Stomach (tissue), 19 donors: ENCODE results near the gene GSTA5. TPM values are rescaled to one million over a fixed set of nuclear protein-coding genes. Genes with fewer than 3 reads are reported as not detected.

Experiments
- DNase-seq, 2 donors: peaks; one replicate each; pipeline versions ENCODE4 v3.0.0 to v3.0.0-alpha.2; 2013 to 2019
- H3K27ac ChIP-seq, 5 donors: fragments of 200-600 bp in 4 of 5; sonication (generic) in 4 of 5; one replicate each; pipeline ENCODE4 v1.5.1; 2013 to 2019; ENCODE audit warnings: mild to moderate bottlenecking in 1 of 5, moderate library complexity in 1 of 5
- H3K27me3 ChIP-seq, 3 donors: fragments of 200-600 bp; sonication (generic); one replicate each; pipeline ENCODE4 v1.5.1; 2017 to 2019; ENCODE audit warnings: mixed run types in 1 of 3
- H3K36me3 ChIP-seq, 4 donors: fragments of 200-600 bp; sonication (generic); 1 replicate in 3 of 4; 2 replicates in 1 of 4; pipeline ENCODE4 v1.5.1; 2016 to 2019
- H3K4me1 ChIP-seq, 4 donors: fragments of 200-600 bp; sonication (generic); one replicate each; pipeline ENCODE4 v1.5.1; 2016 to 2019
- H3K4me3 ChIP-seq, 4 donors: fragments of 200-600 bp; sonication (generic) in 3 of 4; one replicate each; pipeline ENCODE4 v1.5.1; 2016 to 2019; ENCODE audit warnings: mild to moderate bottlenecking in 1 of 4
- H3K9me3 ChIP-seq, 4 donors: fragments of 200-600 bp; sonication (generic); one replicate each; pipeline ENCODE4 v1.5.1; 2016 to 2019
- EP300 ChIP-seq: sonication (generic); formaldehyde crosslinking; IDR thresholded peaks from one replicate; pipeline ENCODE4 v1.6.1; 2017; ENCODE audit warnings: antibody characterized with exemption
- POLR2A ChIP-seq, 4 donors: fragments of 450-650 bp; IDR thresholded peaks; one replicate each; pipeline ENCODE4 v1.6.1; 2016; ENCODE audit warnings: antibody characterized with exemption in 4 of 4, control low read depth in 2 of 4, mild to moderate bottlenecking in 1 of 4, moderate library complexity in 1 of 4
- POLR2AphosphoS5 ChIP-seq, 3 donors: sonication (generic); formaldehyde crosslinking; IDR thresholded peaks; one replicate each; pipeline ENCODE4 v1.6.1; 2016; ENCODE audit warnings: antibody characterized with exemption in 3 of 3
- WGBS, 5 donors: extraction: QIAGEN DNeasy Blood & Tissue Kit in 3 of 5; methylation state at CpG; one replicate each; pipeline versions ENCODE4 v1.1.5 to v1.1.7; 2013 to 2018; 5-methylcytosine and 5-hydroxymethylcytosine counted together
- intact Hi-C: fragments of 100-400 bp; cut with DNase I; formaldehyde crosslinking; loops from one replicate; pipeline ENCODE4 v1.15.1; 2023; ENCODE audit warnings: low total_unique reads
- long read RNA-seq, 10 donors: transcript quantifications; one replicate each; lab custom pipeline, GENCODE V29; 2026
- polyA plus RNA-seq, 3 donors: library from polyadenylated mRNA; stranded (reverse); fragments of 200-250 nt; gene quantifications; one replicate each; pipeline ENCODE4 v1.2.3, GENCODE V29; 2013
- total RNA-seq, 5 donors: library from RNA; depleted of rRNA; stranded (reverse); fragments of >200 nt; gene quantifications; one replicate each; pipeline versions ENCODE4 v1.1.0 to v1.2.3, GENCODE V29; 2014 to 2016
- TF ChIP-seq, protein P1 (sequence below), 7 experiments: fragments of 450-650 bp in 4 of 7; fragments of 200-600 bp in 3 of 7; sonication (generic) in 3 of 7; IDR thresholded peaks; one replicate each; pipeline ENCODE4 v1.5.1; 2016 to 2019; ENCODE audit warnings: antibody characterized with exemption in 7 of 7, control low read depth in 2 of 7, mild to moderate bottlenecking in 1 of 7
- donor health status: healthy with polysubstance abuse.
- donor health status: Bipolar disorder and iron deficiency.
- donor health status: healthy.

Gene GSTA5
- total RNA-seq (not detected), polyA plus RNA-seq (not detected)
- long read RNA-seq, donor 1 = 0 reads
- long read RNA-seq, donor 2 = 0 reads
- long read RNA-seq, donor 3 = 0 reads
- long read RNA-seq, donor 4 = 0 reads
- long read RNA-seq, donor 5 = 0 reads
- long read RNA-seq, donor 6 = 0 reads
- long read RNA-seq, donor 7 = 0 reads
- long read RNA-seq, donor 8 = 0 reads
- long read RNA-seq, donor 9 = 0 reads
- long read RNA-seq, donor 10 = 0 reads

DNA sequence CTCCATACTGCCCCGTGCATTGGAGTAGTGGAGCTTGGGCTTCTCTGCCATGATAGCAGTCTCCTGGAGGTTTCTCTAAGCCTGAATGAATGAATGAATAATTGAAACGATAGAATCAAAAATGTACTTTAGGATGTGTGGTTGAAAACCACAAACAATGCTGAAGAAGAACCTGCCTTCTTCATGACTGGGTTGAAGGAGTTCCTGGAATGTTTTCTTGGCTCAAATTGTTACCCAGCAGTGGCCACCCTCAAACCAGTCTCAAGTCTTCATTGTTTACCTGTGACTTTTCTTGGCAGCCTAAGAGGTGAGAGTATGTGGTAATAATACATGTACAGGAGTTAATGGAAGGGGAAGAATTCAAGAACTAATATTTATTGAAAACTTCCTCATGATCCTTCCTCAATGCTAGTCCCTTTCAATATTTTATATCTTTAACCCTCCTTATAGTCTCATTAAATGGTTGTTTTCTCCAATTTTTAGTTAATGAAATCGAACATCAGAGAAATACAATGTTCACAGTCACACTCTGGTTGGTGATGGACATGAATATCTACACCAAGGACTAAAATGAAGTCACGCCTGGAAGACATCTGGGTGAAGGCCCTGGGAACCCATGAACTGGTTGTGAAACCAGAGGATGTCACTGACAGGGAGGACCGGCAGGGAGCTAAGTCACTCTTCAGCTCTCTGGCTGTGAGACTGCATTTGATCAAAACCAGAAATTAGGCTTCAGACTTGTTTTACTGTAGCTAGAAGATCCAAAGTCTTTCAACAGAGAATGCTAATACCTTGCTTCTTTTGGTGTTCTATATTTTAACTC, at the start of gene GSTA5:
Gene GSTA5, minus strand, starts transcription at position 51 of the 823 bp plus-strand sequence.
- TF ChIP-seq, protein P1, sequence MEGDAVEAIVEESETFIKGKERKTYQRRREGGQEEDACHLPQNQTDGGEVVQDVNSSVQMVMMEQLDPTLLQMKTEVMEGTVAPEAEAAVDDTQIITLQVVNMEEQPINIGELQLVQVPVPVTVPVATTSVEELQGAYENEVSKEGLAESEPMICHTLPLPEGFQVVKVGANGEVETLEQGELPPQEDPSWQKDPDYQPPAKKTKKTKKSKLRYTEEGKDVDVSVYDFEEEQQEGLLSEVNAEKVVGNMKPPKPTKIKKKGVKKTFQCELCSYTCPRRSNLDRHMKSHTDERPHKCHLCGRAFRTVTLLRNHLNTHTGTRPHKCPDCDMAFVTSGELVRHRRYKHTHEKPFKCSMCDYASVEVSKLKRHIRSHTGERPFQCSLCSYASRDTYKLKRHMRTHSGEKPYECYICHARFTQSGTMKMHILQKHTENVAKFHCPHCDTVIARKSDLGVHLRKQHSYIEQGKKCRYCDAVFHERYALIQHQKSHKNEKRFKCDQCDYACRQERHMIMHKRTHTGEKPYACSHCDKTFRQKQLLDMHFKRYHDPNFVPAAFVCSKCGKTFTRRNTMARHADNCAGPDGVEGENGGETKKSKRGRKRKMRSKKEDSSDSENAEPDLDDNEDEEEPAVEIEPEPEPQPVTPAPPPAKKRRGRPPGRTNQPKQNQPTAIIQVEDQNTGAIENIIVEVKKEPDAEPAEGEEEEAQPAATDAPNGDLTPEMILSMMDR (IDR thresholded peaks at IDR 0.05) = no peak
- Histone ChIP-seq H3K9me3 (no peaks in the 10 kb centered on the region), H3K27me3 (no peaks in the 10 kb centered on the region), H3K4me1 (peaks cover 0 to 8% (median 3%) of the 10 kb centered on the region in 4 donors), H3K36me3 (no peaks in the 10 kb centered on the region), H3K27ac (peak within 1 kb of the TSS in 1 of 5 donors; percentile 17), H3K4me3 (no peak within 1 kb of the TSS)
- 64 to 82% (median 73%) methylated on average over 5 of the region's 5 CpGs for WGBS, 5 donors
- intact Hi-C loops = no loop called here
- no peak for DNase-seq

DNA sequence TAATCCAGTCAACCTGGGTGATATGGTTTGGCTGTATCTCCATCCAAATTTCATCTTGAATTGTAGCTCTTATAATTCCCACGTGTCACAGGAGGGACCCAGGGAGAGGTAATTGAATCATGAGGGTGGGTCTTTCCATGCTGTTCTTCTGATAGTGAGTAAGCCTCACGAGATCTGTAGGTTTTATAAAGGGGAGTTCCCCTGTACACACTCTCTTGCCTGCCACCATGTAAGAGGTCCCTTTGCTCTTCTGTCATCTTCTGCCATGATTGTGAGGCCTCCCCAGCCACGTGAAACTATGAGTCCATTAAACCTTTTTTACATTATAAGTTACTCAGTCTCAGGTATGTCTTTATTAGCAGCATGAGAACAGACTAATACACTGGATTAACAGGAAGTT, 49.4 kb upstream of the GSTA5 start:
- no peak for TF ChIP-seq EP300
- no peak for TF ChIP-seq POLR2AphosphoS5 (IDR thresholded peaks at IDR 0.05)
- TF ChIP-seq, protein P1 (IDR thresholded peaks at IDR 0.05) = no peak
- no peak for TF ChIP-seq POLR2A (IDR thresholded peaks at IDR 0.05)
- WGBS, 5 donors = 82 to 89% (median 85%) methylated on average over 3 of the region's 3 CpGs
- Histone ChIP-seq H3K4me3 (no peak overlapping the region), H3K27me3 (no peaks in the 10 kb centered on the region), H3K4me1 (peaks cover 0 to 5% (median 0%) of the 10 kb centered on the region in 4 donors), H3K9me3 (no peaks in the 10 kb centered on the region), H3K36me3 (no peaks in the 10 kb centered on the region), H3K27ac (no peak overlapping the region)
- intact Hi-C loops = no loop called here
- DNase-seq = no peak

DNA sequence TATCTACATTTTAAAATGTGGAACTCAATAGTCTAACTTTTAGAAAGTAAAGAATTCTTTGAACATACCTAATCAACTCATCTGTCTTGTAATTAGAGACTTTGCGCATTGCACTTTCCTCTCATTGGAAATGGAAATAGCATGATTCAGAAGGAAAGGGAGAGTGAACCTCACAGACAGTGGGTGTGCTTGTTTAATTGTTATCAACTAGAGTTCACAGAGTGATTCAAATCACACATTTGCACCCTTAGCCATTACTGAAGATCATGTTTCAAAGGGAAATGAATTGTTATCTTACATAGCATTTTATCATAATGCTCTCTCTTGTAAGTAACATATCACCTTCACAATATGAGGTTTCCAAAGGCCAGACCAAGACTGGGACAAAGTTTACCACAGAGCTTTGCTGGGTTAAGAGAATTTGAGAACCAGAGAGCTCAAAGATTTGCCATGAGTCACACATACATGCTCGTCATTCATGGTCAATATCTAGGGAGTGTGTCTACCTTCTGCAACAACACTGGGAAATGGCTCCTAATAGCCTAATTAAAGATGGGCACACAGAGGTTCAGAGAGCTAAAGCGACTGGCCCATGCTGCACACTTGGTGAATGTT, 47.4 kb upstream of the GSTA5 start:
- Histone ChIP-seq H3K36me3 (no peaks in the 10 kb centered on the region), H3K27me3 (no peaks in the 10 kb centered on the region), H3K4me3 (no peak overlapping the region), H3K27ac (peak overlapping the region in 1 of 5 donors; percentile 71), H3K9me3 (no peaks in the 10 kb centered on the region), H3K4me1 (peaks cover 0 to 5% (median 0%) of the 10 kb centered on the region in 4 donors)
- TF ChIP-seq EP300 = no peak
- peak in 2 of 3 donors; percentile 37 to 70 for TF ChIP-seq POLR2AphosphoS5 (IDR thresholded peaks at IDR 0.05)
- intact Hi-C loops = no loop called here
- DNase-seq = peak in 1 of 2 donors; percentile 49
- 63 to 76% (median 67%) methylated on average over 3 of the region's 3 CpGs for WGBS, 5 donors

DNA sequence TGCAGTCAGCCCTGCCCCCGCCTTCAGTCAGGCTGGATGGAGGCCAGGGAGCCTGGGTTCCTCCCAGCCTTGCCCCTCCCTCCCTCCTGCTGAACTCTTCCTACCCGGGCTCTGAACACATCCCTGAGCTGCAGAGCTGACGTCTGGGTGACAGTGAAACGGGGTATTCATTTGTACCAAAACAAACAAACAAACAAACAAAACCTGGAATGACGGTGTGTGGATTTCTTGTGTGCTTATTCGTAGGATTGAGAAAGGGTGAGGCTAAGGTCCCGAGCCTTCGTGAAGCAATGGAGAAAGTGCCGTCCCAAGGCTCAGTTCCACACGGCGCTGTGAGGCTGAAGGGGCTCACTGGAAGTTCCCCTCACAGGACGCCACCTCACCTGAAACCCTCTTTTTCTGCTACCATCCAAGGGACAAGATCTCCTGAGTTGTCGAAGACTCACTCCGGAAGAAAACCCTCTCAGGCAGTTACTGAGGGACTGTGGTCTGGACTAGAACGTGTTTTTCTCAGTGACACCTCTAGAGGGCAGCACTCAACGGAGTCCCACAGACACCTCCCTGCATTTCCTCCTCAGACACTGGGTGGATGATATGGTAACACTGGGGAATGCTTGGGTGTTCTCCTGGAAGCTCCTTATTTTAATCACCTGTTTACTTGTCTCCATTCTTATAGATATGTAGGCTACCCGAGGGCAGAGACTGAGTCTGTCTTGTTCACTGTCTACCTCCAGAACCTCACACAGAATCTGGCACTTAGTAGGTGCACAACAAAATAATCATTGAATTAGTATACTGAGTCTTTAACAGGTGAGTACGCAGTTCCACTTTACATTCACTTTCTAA, 41.6 kb upstream of the GSTA5 start:
- Histone ChIP-seq H3K27ac (peak overlapping the region; percentile 75 to 83 (median 78)), H3K27me3 (no peaks in the 10 kb centered on the region), H3K36me3 (no peaks in the 10 kb centered on the region), H3K4me3 (peak overlapping the region; percentile 43 to 59 (median 54)), H3K4me1 (peaks cover 0 to 7% (median 3%) of the 10 kb centered on the region in 4 donors), H3K9me3 (no peaks in the 10 kb centered on the region)
- TF ChIP-seq POLR2AphosphoS5 (IDR thresholded peaks at IDR 0.05) = peak in 2 of 3 donors; percentile 35 to 54
- no peak for TF ChIP-seq EP300
- no peak for TF ChIP-seq POLR2A (IDR thresholded peaks at IDR 0.05)
- TF ChIP-seq, protein P1 (IDR thresholded peaks at IDR 0.05) = peak in 5 of 7 experiments; percentile 70 to 79 (median 77)
- intact Hi-C loops = no loop called here
- DNase-seq = peak; percentile 76 to 86
- 6 to 9% (median 7%) methylated on average over 17 to 18 of the region's 18 CpGs for WGBS, 5 donors
